GM18505 (cell line): ENCODE data around the gene UBE2R2.
"Not testable (repeated sequence)": the region's sequence is repeated elsewhere in the genome, so short reads cannot be mapped to it uniquely, and the experiment has no call there.

ENCODE experiments used
- ATAC-seq: cut with Tn5 transposase; IDR thresholded peaks from one replicate; pipeline ENCODE4 v1.9.1; 2021; ENCODE audit not compliant: unreplicated experiment
- POLR2A ChIP-seq: IDR thresholded peaks from 4 replicates; pipeline ENCODE4 v1.6.1; 2011; ENCODE audit warnings: borderline replicate concordance; ENCODE audit not compliant: insufficient read depth, insufficient read length; ENCODE audit errors: extremely low read depth

Gene UBE2R2

DNA sequence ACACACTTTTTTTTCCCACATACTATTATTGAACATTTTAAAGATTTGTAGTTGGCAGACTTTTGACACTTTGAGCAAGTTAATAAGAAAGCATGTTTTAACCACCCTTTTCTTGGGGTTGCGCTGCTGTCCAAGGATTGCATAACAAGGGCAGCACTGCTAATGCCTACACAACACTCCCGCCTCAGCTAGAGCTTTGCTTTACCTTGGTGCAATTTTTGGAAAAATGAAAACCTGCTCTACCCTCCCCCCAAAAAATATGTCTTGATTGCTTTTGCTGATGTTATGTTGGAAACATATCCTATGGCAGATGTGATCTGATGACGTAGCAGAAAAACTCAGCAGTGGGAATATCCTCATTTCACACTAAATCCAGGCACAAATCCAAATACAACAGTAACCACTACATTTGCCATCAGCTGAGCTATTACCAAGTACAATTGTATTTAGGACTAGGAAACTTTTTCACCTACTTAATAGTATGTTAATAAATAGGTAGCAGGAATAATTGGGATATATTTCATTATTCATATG is 51.5 kb downstream of the UBE2R2 start:
- ATAC-seq, result no peak

DNA sequence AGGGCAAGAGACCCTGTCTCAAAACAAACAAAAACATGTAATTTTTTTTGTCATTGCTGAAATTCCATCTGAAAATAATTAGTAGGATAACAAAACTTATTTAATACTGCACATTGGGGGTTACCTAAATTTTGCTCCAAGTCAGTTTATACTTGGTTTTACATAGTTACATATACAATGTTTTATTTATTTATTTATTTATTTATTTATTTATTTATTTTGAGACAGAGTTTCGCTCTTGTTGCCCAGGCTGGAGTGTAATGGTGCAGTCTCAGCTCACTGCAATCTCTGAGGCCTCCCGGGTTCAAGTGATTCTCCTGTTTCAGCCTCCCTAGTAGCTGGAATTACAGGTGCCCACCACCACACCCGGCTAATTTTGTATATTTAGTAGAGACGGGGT is 52.3 kb downstream of the UBE2R2 start:
- not testable (repeated sequence) for ATAC-seq

More for the DNA sequence above, 51.5 kb downstream of the UBE2R2 start:
- TF ChIP-seq POLR2A, result no peak

DNA sequence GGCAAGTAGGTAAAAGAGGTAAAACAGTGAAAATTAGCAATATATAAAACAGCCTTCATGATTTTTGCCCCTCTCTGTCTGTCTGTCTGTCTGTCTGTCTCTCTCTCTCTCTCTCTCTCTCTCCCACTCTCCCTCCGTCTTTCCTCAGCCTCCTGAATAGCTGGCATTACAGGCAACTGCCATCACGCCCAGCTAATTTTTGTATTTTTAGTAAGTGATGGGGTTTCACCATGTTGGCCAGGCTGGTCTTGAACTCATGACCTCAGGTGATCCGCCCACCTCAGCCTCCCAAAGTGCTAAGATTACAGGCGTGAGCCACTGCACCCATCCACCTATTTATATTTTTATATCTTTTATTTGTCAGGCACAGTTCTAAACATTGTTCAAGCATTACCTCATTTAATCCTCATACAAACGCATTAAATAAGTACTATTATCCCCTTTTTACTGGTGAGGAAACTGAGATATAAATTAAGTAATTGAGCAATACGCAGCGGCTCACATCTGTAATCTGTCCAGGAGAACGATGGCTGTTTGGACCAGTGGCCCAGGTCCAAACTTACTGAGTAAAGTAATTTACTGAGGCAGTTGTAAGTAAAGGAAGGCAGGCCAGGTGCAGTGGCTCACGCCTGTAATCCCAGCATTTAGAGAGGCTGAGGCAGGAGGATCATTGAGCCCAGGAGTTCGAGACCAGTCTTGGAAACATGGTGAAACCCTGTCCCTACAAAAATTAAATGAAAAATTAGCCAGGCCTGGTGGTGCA is 60.9 kb downstream of the UBE2R2 start:
- no peak for TF ChIP-seq POLR2A
- ATAC-seq, result no peak

DNA sequence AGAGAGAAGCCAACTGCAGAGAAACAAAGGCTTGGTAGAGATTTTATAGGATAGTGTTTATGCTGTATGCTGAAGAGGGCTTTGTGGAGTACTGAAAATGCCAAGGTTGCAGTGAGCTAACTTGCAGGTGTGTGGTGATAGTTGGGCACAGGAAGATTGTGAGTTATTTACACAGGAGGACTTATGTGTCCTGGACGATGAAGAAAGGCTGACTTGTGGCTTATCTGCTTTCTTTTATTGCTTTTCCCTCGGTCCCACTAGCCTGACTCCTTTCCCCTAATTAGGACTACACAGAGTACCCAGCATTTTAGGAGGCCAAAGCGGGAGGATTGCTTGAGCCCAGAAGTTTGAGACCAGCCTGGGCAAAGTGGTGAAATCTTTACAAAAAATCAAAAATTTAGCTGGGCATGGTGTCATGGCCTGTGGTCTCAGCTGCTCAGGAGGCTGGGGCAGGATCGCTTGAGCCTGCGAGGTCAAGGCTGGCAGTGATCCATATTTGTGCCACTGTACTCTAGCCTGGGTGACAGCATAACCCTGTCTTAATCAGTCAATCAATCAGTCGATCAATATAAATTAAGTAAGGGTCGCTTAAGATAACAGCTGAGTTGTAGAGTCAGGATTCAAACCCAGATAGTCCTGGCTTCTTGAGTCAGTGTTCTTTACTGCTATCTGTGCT is 61.9 kb downstream of the UBE2R2 start:
- no peak for ATAC-seq
- no peak for TF ChIP-seq POLR2A

DNA sequence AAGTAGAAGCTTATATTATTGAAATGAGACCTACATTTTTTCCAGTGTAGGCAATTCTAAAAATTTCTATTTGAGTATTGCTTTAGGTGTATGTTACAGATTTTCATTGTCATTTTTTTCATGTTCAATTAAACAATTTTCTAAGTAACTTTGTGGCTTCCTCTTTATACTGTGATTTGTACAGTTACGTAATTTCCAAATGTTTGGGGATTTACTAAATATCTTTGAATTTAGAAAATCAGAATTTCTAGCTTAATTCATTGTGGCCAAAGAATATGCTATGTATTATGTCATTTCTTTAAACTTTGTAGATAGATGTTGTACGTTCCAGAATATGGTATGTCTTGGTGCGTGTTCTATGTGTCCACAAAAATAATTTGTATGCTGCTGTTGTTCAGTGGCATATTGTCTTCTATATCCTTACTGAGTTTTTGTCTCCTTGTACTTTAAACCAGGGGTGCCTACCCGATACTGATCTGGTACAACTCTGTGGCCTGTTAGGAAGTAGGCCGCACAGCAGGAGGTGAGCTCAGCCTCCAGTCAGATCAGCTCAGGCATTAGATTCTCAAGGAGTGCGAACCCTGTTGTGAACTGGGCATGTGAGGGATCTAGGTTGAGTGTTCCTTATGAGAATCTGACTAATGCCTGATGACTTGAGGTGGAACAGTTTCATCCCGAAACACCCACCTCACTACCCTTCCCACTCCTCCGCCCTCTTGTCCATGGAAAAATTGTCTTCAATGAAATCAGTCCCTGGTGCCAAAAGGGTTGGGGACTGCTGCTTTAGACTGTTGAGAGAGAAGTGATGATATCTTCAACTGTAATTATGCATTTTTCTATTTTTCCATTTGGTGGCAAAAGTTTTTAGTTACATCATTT is 63.5 kb downstream of the UBE2R2 start:
- TF ChIP-seq POLR2A, result no peak
- ATAC-seq, result no peak

DNA sequence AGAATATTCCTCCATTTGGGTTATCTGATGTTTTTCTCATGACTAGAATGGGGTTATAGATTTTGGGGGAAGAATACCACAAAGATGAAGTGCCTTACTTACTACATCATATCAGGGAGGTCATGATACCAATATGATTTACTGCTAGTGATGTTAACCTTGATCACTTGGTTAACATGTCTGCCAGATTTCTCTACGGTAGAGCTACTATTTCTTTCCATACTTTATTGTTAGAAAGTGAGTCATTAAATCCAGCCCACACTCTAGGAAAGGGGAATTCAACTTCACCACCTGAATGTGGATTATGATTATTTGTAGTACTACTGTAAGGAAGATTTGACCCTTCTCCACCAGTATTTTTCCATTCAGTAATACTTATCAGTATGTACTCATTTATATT is 64.7 kb downstream of the UBE2R2 start:
- no peak for TF ChIP-seq POLR2A
- no peak for ATAC-seq

DNA sequence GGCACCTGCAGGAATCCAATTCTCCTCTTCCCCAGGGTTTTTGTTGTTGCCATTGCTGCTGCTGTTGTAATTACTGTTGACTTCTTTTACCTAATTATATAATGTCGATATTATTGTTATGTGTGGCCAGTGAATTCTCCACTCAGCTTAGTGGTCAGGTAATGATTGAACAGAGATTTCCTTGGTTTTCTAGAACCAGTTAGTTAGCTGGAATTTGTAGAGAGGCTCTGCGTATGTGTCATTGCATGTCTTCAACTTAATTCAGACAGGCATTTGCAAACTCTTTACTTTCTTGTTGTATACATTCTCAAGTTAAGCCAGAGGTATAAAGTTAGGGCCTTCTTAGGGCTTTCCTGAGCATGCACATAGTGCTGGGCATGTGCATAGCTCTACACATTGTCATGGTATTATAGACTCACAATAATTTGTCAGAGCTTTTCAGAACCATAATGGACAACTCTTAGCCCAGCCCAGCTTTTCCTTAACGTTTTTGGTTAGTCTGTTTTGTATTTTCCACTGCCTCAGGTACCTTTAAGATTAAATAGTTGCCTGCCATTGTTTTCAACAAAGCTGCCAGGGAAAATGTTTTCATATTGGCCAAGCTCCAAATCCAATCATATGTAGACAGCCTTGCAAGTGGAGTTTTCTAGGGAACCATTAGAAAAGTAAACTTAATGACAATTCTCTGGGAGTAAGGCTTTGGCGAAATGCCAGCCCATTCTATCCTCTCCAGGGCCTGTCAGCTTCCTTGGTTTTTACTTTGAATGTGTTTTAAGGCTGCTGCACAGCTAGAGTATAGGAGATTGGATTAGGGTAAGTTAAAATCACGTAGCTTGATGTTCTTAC is 68.1 kb downstream of the UBE2R2 start:
- no peak for TF ChIP-seq POLR2A
- ATAC-seq, result no peak

DNA sequence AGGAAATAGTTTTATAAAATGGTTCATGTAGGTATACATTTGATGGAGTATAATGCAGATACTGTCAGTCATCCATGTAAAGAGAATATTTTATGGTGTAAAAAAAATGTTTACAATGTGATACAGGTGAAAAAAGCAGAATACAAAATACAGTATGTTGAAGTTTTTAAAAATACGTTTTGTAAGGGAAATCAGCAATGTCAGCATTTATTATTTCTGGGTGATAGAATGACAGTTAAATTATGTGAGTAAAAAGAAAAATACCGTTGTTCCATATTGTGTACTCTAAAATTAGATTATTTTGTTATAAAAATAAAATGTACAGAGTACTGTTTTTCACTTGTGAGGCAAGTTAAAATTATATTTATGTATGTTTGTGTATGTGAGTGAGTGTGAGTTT is 69.0 kb downstream of the UBE2R2 start:
- no peak for TF ChIP-seq POLR2A
- no peak for ATAC-seq

DNA sequence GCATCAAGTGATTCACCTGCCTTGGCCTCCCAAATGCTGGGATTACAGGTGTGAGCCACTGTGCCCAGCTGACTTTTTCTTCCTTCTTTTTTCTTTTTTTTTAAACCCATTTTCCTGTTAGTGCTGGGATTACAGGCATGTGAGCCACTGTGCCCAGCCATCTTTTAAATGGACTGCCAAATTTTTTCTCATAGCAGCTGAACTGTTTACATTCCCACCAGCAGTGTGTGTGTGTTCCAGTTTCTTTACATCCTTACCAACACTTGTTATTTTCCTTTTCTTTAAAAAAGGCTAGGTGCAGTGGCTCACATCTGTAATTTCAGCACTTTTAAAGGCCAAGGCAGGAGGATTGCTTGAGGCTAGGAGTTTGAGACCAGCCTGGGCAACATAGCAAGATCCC is 76.9 kb downstream of the UBE2R2 start:
- no peak for TF ChIP-seq POLR2A
- ATAC-seq, result no peak

DNA sequence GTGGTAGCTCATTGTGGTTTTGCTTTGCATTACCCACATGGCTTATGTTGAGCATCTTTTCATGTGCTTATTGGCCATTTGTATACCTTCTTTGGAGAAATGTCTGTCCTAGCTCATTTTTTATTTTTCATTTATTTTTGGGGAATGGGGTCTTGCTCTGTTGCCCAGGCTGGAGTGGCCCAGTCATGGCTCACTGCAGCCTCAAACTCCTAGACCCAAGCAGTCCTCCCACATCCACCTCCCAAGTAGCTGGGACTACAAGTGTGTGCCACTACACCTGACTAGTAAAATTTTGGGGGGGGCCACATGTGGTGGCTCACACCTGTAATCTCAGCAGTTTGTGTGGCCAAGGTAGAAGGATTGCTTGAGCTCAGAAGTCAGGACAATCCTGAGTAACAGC is 77.4 kb downstream of the UBE2R2 start:
- no peak for ATAC-seq
- no peak for TF ChIP-seq POLR2A

DNA sequence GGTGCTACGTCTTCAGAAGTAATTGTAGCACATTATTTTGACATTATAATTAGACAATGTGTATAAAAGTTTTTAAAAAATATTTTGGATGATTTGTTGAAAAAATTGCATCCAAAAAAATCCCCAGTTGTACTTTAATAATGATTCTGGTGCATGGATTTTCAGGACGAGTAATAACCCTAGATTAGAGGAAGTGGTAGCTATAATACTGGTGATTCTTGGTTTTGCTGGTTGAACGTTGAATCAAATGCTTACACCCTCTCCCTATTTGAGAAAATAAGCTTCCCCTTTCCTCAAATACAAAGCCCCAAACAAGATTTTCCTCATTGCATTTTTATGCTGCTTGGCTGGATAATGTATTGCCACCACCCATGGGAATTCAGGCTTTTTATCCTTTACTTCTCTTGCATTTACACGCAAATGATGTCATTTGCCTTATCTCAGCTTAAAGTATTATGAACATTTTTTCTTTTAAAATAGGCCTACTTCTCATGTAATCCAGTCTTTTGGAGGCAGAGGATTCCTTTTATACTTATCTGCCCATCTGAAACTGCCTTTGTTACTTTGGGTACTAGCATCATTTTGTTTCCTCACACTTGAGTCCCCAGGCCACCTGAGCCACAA is 86.3 kb downstream of the UBE2R2 start:
- no peak for ATAC-seq
- TF ChIP-seq POLR2A, result no peak

DNA sequence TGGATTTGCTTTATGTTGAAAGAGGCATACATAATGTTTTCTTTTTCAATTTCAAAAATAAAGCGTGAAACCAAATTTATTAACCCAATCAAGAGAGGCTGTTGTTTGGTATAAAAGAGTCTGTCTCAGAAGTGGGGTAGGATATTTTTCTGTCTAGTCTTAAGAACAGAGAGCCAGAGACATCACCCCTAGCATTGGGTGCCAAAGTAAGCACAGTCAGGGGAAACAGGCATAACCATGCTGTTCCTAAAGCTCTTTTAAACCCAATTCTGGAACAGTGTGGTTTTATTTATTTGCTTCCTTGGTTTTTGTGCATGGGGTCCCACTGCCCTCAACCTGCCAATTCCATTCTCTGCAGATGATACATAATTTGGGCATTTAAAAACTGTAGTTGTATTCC is 88.2 kb downstream of the UBE2R2 start:
- no peak for ATAC-seq
- TF ChIP-seq POLR2A, result no peak
